HCT116 (cell line): Measurements from ENCODE around the gene SORBS1. TPM values are rescaled to one million over a fixed set of nuclear protein-coding genes. Genes with fewer than 3 reads are reported as not detected.

Experiments
- ATAC-seq: fragments of 200-7000 bp; cut with Tn5 transposase; 2 replicates; pipeline ENCODE4 v1.9.1; 2020; ENCODE audit warnings: mild to moderate bottlenecking, moderate library complexity
- BruUV-seq: library from RNA; stranded (reverse); fragments of 400-500 nt; replicated peaks from 2 replicates; lab custom pipeline; 2021; lab: Mats Ljungman, UMichigan
- CTCF ChIA-PET: fragments of 300-600 bp; sonication (Branson Sonifier 250); formaldehyde crosslinking; loops from one replicate; lab custom pipeline; 2021; ENCODE audit warnings: antibody characterized with exemption; lab: Charles Lee
- POLR2A ChIA-PET: fragments of 300-600, 350-600 bp; sonication (Branson Sonifier 250); formaldehyde crosslinking; loops from one replicate; lab custom pipeline; 2021; ENCODE audit warnings: antibody characterized with exemption; lab: Charles Lee
- RAD21 ChIA-PET, 2 experiments: fragments of 300-600 bp; sonication (Branson Sonifier 250); formaldehyde crosslinking; loops; one replicate each; lab custom pipeline; 2023; ENCODE audit warnings: low total read pairs in 2 of 2; ENCODE audit not compliant: uncharacterized antibody in 2 of 2, unreplicated experiment in 2 of 2, low non-redundant PET in 1 of 2; lab: Charles Lee
- DNase-seq: peaks from one replicate; pipeline ENCODE4 v3.0.0-alpha.2; 2010; ENCODE audit warnings: low read depth, low spot score
- H2AFZ ChIP-seq: fragments of 200-600 bp; shearing (Covaris generic), sonication (generic); 2 replicates; pipeline ENCODE4 v1.6.1; 2017; ENCODE audit warnings: low read depth, mixed run types, mixed read lengths, antibody characterized with exemption, low read length; ENCODE audit not compliant: poor library complexity, severe bottlenecking
- H3K27ac ChIP-seq: 2 replicates; pipeline ENCODE4 v1.5.1; 2012; ENCODE audit warnings: low read depth, low read length
- H3K27me3 ChIP-seq: fragments of 200-600 bp; sonication (generic); 2 replicates; pipeline ENCODE4 v1.6.1; 2016; ENCODE audit warnings: mixed run types, low read length, mixed read lengths; ENCODE audit not compliant: insufficient read depth
- H3K36me3 ChIP-seq, 2 experiments: fragments of 200-500 bp in 1 of 2; fragments of 200-600 bp in 1 of 2; sonication (Bioruptor generic) in 1 of 2; sonication (generic) in 1 of 2; 2 replicates each; pipeline versions ENCODE4 v1.5.1 to v1.6.1; 2014 to 2016; ENCODE audit warnings: low read length in 2 of 2, inconsistent platforms in 1 of 2, mixed read lengths in 1 of 2, mixed run types in 1 of 2; ENCODE audit not compliant: insufficient read depth in 2 of 2, control insufficient read depth in 1 of 2
- H3K4me1 ChIP-seq, 2 experiments: fragments of 200-600 bp in 1 of 2; sonication (generic) in 1 of 2; 2 replicates each; pipeline versions ENCODE4 v1.5.1 to v1.6.1; 2012 to 2017; ENCODE audit warnings: low read length in 2 of 2, inconsistent platforms in 1 of 2, mild to moderate bottlenecking in 1 of 2, mixed read lengths in 1 of 2, mixed run types in 1 of 2, moderate library complexity in 1 of 2; ENCODE audit not compliant: insufficient read depth in 2 of 2, control insufficient read depth in 1 of 2
- H3K4me2 ChIP-seq: fragments of 200-600 bp; sonication (generic); 2 replicates; pipeline ENCODE4 v1.6.1; 2017; ENCODE audit warnings: mixed run types, low read length, mixed read lengths
- H3K4me3 ChIP-seq, 2 experiments: fragments of 200-600 bp in 1 of 2; sonication (generic) in 1 of 2; replicated peaks in 1 of 2; 2 replicates each; pipeline ENCODE4 v1.5.1; 2011 to 2016; ENCODE audit warnings: low read length in 2 of 2, control low read depth in 1 of 2, low read depth in 1 of 2, mild to moderate bottlenecking in 1 of 2, mixed read lengths in 1 of 2, mixed run types in 1 of 2
- H3K79me2 ChIP-seq: fragments of 200-600 bp; sonication (generic); 2 replicates; pipeline ENCODE4 v1.6.1; 2017; ENCODE audit warnings: mild to moderate bottlenecking, mixed run types, low read length, moderate library complexity, mixed read lengths; ENCODE audit not compliant: insufficient read depth
- H3K9ac ChIP-seq: fragments of 200-600 bp; sonication (generic); 2 replicates; pipeline ENCODE4 v1.6.1; 2016; ENCODE audit warnings: low read length, mixed read lengths
- H3K9me2 ChIP-seq: fragments of 200-600 bp; sonication (generic), shearing (Covaris generic); 2 replicates; pipeline ENCODE4 v1.6.1; 2017; ENCODE audit warnings: mixed run types, mild to moderate bottlenecking, moderate library complexity; ENCODE audit not compliant: insufficient read depth
- H3K9me3 ChIP-seq, 2 experiments: fragments of 200-500 bp in 1 of 2; fragments of 200-600 bp in 1 of 2; sonication (Bioruptor generic) in 1 of 2; sonication (generic) in 1 of 2; 2 replicates each; pipeline ENCODE4 v1.6.1; 2014 to 2017; ENCODE audit warnings: low read length in 2 of 2, mixed read lengths in 2 of 2, inconsistent platforms in 1 of 2, low read depth in 1 of 2, mild to moderate bottlenecking in 1 of 2, mixed run types in 1 of 2, moderate library complexity in 1 of 2; ENCODE audit not compliant: control insufficient read depth in 1 of 2, insufficient read depth in 1 of 2
- H4K20me1 ChIP-seq: fragments of 200-600 bp; sonication (generic), shearing (Covaris generic); 2 replicates; pipeline ENCODE4 v1.6.1; 2017; ENCODE audit warnings: mixed run types, mild to moderate bottlenecking, moderate library complexity; ENCODE audit not compliant: insufficient read depth
- ATF3 ChIP-seq: IDR thresholded peaks from 2 replicates; pipeline ENCODE4 v1.6.1; 2012
- CBX3 ChIP-seq: IDR thresholded peaks from 2 replicates; pipeline ENCODE4 v1.6.1; 2012; ENCODE audit warnings: low read depth
- CEBPB ChIP-seq: IDR thresholded peaks from 2 replicates; pipeline ENCODE4 v1.6.1; 2012; ENCODE audit warnings: low read depth
- CTCF ChIP-seq, 3 experiments: fragments of 200-600 bp in 1 of 3; sonication (generic) in 1 of 3; IDR thresholded peaks in 2 of 3; conservative IDR thresholded peaks in 1 of 3; 2 replicates each; pipeline ENCODE4 v1.5.1; 2012 to 2017; ENCODE audit warnings: low read depth in 2 of 3, low read length in 2 of 3, antibody characterized with exemption in 1 of 3, borderline replicate concordance in 1 of 3, control low read depth in 1 of 3, mild to moderate bottlenecking in 1 of 3, mixed read lengths in 1 of 3, mixed run types in 1 of 3, moderate library complexity in 1 of 3; ENCODE audit not compliant: insufficient read depth in 1 of 3
- EGR1 ChIP-seq: IDR thresholded peaks from 2 replicates; pipeline ENCODE4 v1.6.1; 2012; ENCODE audit warnings: low read depth
- EZH2 ChIP-seq: fragments of 200-600 bp; sonication (generic); IDR thresholded peaks from 2 replicates; pipeline ENCODE4 v1.6.1; 2017; ENCODE audit warnings: antibody characterized with exemption, mixed run types
- EZH2phosphoT487 ChIP-seq: fragments of 200-600 bp; IDR thresholded peaks from 2 replicates; pipeline ENCODE4 v1.6.1; 2018; ENCODE audit warnings: antibody characterized with exemption, borderline replicate concordance
- JUND ChIP-seq: IDR thresholded peaks from 2 replicates; pipeline ENCODE4 v1.6.1; 2012
- POLR2A ChIP-seq: IDR thresholded peaks from 2 replicates; pipeline ENCODE4 v1.7.0; 2011; ENCODE audit warnings: borderline replicate concordance; ENCODE audit not compliant: insufficient read depth, insufficient read length; ENCODE audit errors: extremely low read depth
- RAD21 ChIP-seq: IDR thresholded peaks from 2 replicates; pipeline ENCODE4 v1.6.1; 2012; ENCODE audit warnings: low read depth, mild to moderate bottlenecking
- REST ChIP-seq: IDR thresholded peaks from 2 replicates; pipeline ENCODE4 v1.6.1; 2012; ENCODE audit warnings: low read depth
- SIN3A ChIP-seq: IDR thresholded peaks from 2 replicates; pipeline ENCODE4 v1.6.1; 2012; ENCODE audit warnings: low read depth
- SP1 ChIP-seq: IDR thresholded peaks from 2 replicates; pipeline ENCODE4 v1.6.1; 2012; ENCODE audit warnings: low read depth
- SRF ChIP-seq: IDR thresholded peaks from 2 replicates; pipeline ENCODE4 v1.6.1; 2012; ENCODE audit warnings: low read depth
- ZBTB33 ChIP-seq: IDR thresholded peaks from 2 replicates; pipeline ENCODE4 v1.6.1; 2011; ENCODE audit warnings: mild to moderate bottlenecking, low read length, moderate library complexity; ENCODE audit not compliant: insufficient replicate concordance; ENCODE audit errors: extremely low read depth
- ZFX ChIP-seq: fragments of 450-650 bp; IDR thresholded peaks from 2 replicates; pipeline ENCODE4 v1.6.1; 2017
- ZNF274 ChIP-seq: fragments of 200-500 bp; sonication (Bioruptor generic); IDR thresholded peaks from 2 replicates; pipeline ENCODE4 v1.6.1; 2014; ENCODE audit warnings: mild to moderate bottlenecking, low read depth, low read length, inconsistent platforms
- intact Hi-C: fragments of 100-400 bp; cut with micrococcal nuclease; formaldehyde crosslinking; loops from 2 replicates; pipeline ENCODE4 v1.10.0; 2022
- total RNA-seq: library from RNA; stranded (reverse); gene quantifications from one replicate; pipeline ENCODE4 v1.2.1, GENCODE V29; 2021; ENCODE audit not compliant: unreplicated experiment

The SORBS1 gene
- total RNA-seq, 1 experiment from 2014 or later, result 3.4 TPM

- intact Hi-C loops, result no loop called here
- RAD21 ChIA-PET, result no interaction called here
Measured at GRCh38 chr10:95315509-95315908, 245.7 kb downstream of the SORBS1 start.

More at GRCh38 chr10:95315509-95315908, 245.7 kb downstream of the SORBS1 start:
- Histone ChIP-seq H3K9me2 (no peaks in the 10 kb centered on the region), H3K9ac (no peak overlapping the region), H3K4me1 (no peaks in the 10 kb centered on the region; a peak in 1 of 4 replicates), H3K27me3 (peaks cover 51% of the 10 kb centered on the region), H3K27ac (no peak overlapping the region), H3K4me2 (no peak overlapping the region), H3K36me3 (no peaks in the 10 kb centered on the region), H3K4me3 (no peak overlapping the region), H3K79me2 (no peaks in the 10 kb centered on the region), H3K9me3 (no peaks in the 10 kb centered on the region), H2AFZ (no peak overlapping the region), H4K20me1 (no peaks in the 10 kb centered on the region)
- no peak for DNase-seq
- no peak for ATAC-seq
- CTCF ChIA-PET, result no interaction called here
- no peak for TF ChIP-seq ZBTB33
- TF ChIP-seq CBX3, result no peak
- no peak for TF ChIP-seq EZH2phosphoT487
- no peak for TF ChIP-seq JUND
- TF ChIP-seq CTCF (IDR thresholded peaks at IDR 0.05 in 2 of 3, conservative IDR thresholded peaks at IDR 0.05 in 1 of 3; ENCODE audit: borderline replicate concordance in 1 of 3, insufficient read depth in 1 of 3, low read depth in 2 of 3, low read length in 2 of 3), result no peak
- no peak for TF ChIP-seq ZFX
- TF ChIP-seq SP1, result no peak
- TF ChIP-seq SIN3A, result no peak
- TF ChIP-seq EGR1, result no peak
- no peak for TF ChIP-seq POLR2A
- TF ChIP-seq ATF3, result no peak
- no peak for TF ChIP-seq EZH2
- TF ChIP-seq CEBPB, result no peak
- no peak for TF ChIP-seq REST
- no peak for TF ChIP-seq RAD21
- TF ChIP-seq SRF, result no peak
- no peak for TF ChIP-seq ZNF274
- no TSS peak for BruUV-seq
- POLR2A ChIA-PET, result no interaction called here
